ENCODE measurements around the gene BEND7. TPM values are rescaled to one million over a fixed set of nuclear protein-coding genes. Genes with fewer than 3 reads are reported as not detected.

Gene BEND7
- total RNA-seq, 2 experiments from 2014 or later, result not detected

GRCh38 chr10:13517675-13518074, 11.1 kb downstream of the BEND7 start:
- CTCF ChIA-PET, result no interaction called here
- Mint-ChIP-seq H3K27ac (no peak overlapping the region), H3K4me3 (no peak overlapping the region), H3K4me1 (ENCODE audit: low read depth) (no peaks in the 10 kb centered on the region), H3K36me3 (ENCODE audit: low read depth) (no peaks in the 10 kb centered on the region), H3K27me3 (ENCODE audit: low read depth) (peaks cover 14% of the 10 kb centered on the region), H3K9me3 (no peaks in the 10 kb centered on the region)
- intact Hi-C loops (cut with micrococcal nuclease), result no loop called here
- no peak for DNase-seq

DNA sequence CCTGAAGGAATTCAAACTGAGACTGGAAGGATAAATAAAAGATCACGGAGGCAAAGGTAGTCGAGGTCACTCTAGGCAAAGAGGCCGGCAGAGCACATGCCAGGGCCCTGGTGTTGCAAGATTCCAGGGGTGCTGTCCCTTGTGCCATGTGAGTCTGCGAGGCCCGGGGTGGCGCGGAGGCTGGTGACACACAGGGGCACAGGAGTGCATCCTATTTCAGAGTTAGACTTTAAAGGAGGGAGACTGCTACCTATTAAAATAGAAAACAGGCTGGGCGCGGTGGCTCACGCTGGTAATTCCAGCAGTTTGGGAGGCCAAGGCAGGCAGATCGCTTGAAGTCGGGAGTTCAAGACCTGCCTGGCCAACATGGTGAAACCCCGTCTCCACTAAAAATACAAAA, 12.6 kb downstream of the BEND7 start:
- DNase-seq, result no peak
- Mint-ChIP-seq H3K27ac (no peak overlapping the region), H3K27me3 (ENCODE audit: low read depth) (peaks cover 5% of the 10 kb centered on the region), H3K4me1 (ENCODE audit: low read depth) (no peaks in the 10 kb centered on the region), H3K4me3 (no peak overlapping the region), H3K36me3 (ENCODE audit: low read depth) (no peaks in the 10 kb centered on the region), H3K9me3 (no peaks in the 10 kb centered on the region)
- intact Hi-C loops (cut with micrococcal nuclease), result no loop called here
- CTCF ChIA-PET, result no interaction called here

DNA sequence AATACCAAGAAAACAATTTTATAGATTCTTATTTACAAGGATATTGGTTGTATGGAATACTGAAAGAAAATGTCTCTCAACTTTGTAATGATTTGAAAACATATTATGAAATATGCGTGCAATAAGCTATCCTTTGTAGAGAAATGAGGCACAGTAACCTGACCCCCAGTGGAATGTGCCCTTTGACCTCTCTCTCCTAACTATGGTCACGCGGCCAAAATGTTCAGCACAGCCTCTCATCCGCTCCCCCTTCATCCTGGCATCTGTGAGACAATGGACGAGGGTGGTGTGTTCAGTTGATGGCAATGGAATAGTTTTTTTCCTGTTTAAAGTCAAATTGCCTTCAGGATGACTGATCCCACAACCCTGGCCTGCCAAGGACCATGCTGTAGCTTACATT, 13.3 kb downstream of the BEND7 start:
- Mint-ChIP-seq H3K4me3 (no peak overlapping the region), H3K27me3 (ENCODE audit: low read depth) (peaks cover 5% of the 10 kb centered on the region), H3K9me3 (no peaks in the 10 kb centered on the region), H3K4me1 (ENCODE audit: low read depth) (no peaks in the 10 kb centered on the region), H3K27ac (no peak overlapping the region), H3K36me3 (ENCODE audit: low read depth) (no peaks in the 10 kb centered on the region)
- DNase-seq, result no peak
- intact Hi-C loops (cut with micrococcal nuclease), result no loop called here
- CTCF ChIA-PET, result no interaction called here

GRCh38 chr10:13514296-13514695, 14.5 kb downstream of the BEND7 start:
- Mint-ChIP-seq H3K4me3 (no peak overlapping the region), H3K4me1 (ENCODE audit: low read depth) (no peaks in the 10 kb centered on the region), H3K36me3 (ENCODE audit: low read depth) (no peaks in the 10 kb centered on the region), H3K27ac (no peak overlapping the region), H3K27me3 (ENCODE audit: low read depth) (peaks cover 5% of the 10 kb centered on the region), H3K9me3 (no peaks in the 10 kb centered on the region)
- CTCF ChIA-PET, result interaction anchor here (1.3 kb wide), 1 partner anchor 142 kb away, joined by 3 read pairs; no protein-coding TSS in a partner anchor
- intact Hi-C loops (cut with micrococcal nuclease), result no loop called here
- no peak for DNase-seq

GRCh38 chr10:13512564-13512963, 16.2 kb downstream of the BEND7 start:
- H3K4me1 Mint-ChIP-seq (ENCODE audit: low read depth), result no peaks in the 10 kb centered on the region
- H3K27ac Mint-ChIP-seq, result no peak overlapping the region
- peaks cover 2% of the 10 kb centered on the region for H3K27me3 Mint-ChIP-seq (ENCODE audit: low read depth)
- H3K4me3 Mint-ChIP-seq, result no peak overlapping the region
- DNase-seq, result no peak
- intact Hi-C loops (cut with micrococcal nuclease), result no loop called here
- no peaks in the 10 kb centered on the region for H3K9me3 Mint-ChIP-seq
- H3K36me3 Mint-ChIP-seq (ENCODE audit: low read depth), result no peaks in the 10 kb centered on the region
- CTCF ChIA-PET, result no interaction called here

- Mint-ChIP-seq H3K9me3 (no peaks in the 10 kb centered on the region), H3K27me3 (ENCODE audit: low read depth) (no peaks in the 10 kb centered on the region), H3K4me3 (no peak overlapping the region), H3K36me3 (ENCODE audit: low read depth) (no peaks in the 10 kb centered on the region), H3K4me1 (ENCODE audit: low read depth) (no peaks in the 10 kb centered on the region), H3K27ac (no peak overlapping the region)
- DNase-seq, result no peak
- intact Hi-C loops (cut with micrococcal nuclease), result no loop called here
- CTCF ChIA-PET, result no interaction called here
Measured at GRCh38 chr10:13511409-13511808, 17.4 kb downstream of the BEND7 start.

GRCh38 chr10:13505052-13505680, 23.6 kb downstream of the BEND7 start:
- CTCF ChIA-PET, result no interaction called here
- Mint-ChIP-seq H3K27ac (no peak overlapping the region), H3K36me3 (ENCODE audit: low read depth) (no peaks in the 10 kb centered on the region)

GRCh38 chr10:13503745-13504463, 24.9 kb downstream of the BEND7 start:
- CTCF ChIA-PET, result no interaction called here
- no peaks in the 10 kb centered on the region for H3K9me3 Mint-ChIP-seq
- no peak for DNase-seq
- H3K4me1 Mint-ChIP-seq (ENCODE audit: low read depth), result no peaks in the 10 kb centered on the region
- peaks cover 3% of the 10 kb centered on the region for H3K27me3 Mint-ChIP-seq (ENCODE audit: low read depth)
- H3K4me3 Mint-ChIP-seq, result no peak overlapping the region
- intact Hi-C loops (cut with micrococcal nuclease), result no loop called here
- H3K36me3 Mint-ChIP-seq (ENCODE audit: low read depth), result no peaks in the 10 kb centered on the region
- no peak overlapping the region for H3K27ac Mint-ChIP-seq

More at GRCh38 chr10:13505052-13505680, 23.6 kb downstream of the BEND7 start:
- peaks cover 3% of the 10 kb centered on the region for H3K27me3 Mint-ChIP-seq (ENCODE audit: low read depth)
- no peak for DNase-seq
- intact Hi-C loops (cut with micrococcal nuclease), result no loop called here
- no peak overlapping the region for H3K4me3 Mint-ChIP-seq
- no peaks in the 10 kb centered on the region for H3K9me3 Mint-ChIP-seq
- no peaks in the 10 kb centered on the region for H3K4me1 Mint-ChIP-seq (ENCODE audit: low read depth)

DNA sequence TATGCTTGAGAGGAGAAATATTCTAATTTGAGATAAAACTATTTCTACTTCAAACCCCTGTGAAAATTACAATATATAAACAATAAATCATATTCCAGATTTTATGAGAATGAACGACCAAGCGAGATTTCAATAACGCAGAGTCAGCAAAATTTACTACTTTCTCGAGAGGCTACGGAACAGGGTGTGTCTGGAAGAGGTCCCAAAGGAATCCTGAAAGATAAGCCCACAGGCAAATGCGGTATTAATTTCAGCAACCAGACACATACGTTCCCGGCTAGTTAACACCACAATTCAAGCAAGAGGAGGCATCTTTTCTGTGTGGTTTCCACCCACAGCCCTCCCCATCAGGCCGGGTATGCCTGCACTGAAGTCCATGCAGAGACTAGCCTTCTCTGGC, 26.4 kb downstream of the BEND7 start:
- H3K9me3 Mint-ChIP-seq, result no peaks in the 10 kb centered on the region
- no peak overlapping the region for H3K27ac Mint-ChIP-seq
- H3K36me3 Mint-ChIP-seq (ENCODE audit: low read depth), result no peaks in the 10 kb centered on the region
- no peak for DNase-seq
- CTCF ChIA-PET, result interaction anchor here (0.6 kb wide), 1 partner anchor 26 kb away, joined by 5 read pairs; no protein-coding TSS in a partner anchor
- no peak overlapping the region for H3K4me3 Mint-ChIP-seq
- H3K4me1 Mint-ChIP-seq (ENCODE audit: low read depth), result no peaks in the 10 kb centered on the region
- intact Hi-C loops (cut with micrococcal nuclease), result no loop called here
- peaks cover 3% of the 10 kb centered on the region for H3K27me3 Mint-ChIP-seq (ENCODE audit: low read depth)

- no peak for DNase-seq
- CTCF ChIA-PET, result no interaction called here
- Mint-ChIP-seq H3K36me3 (ENCODE audit: low read depth) (no peaks in the 10 kb centered on the region), H3K4me3 (no peak overlapping the region), H3K27me3 (ENCODE audit: low read depth) (peaks cover 3% of the 10 kb centered on the region), H3K9me3 (no peaks in the 10 kb centered on the region), H3K4me1 (ENCODE audit: low read depth) (no peaks in the 10 kb centered on the region), H3K27ac (no peak overlapping the region)
- intact Hi-C loops (cut with micrococcal nuclease), result no loop called here
Measured at GRCh38 chr10:13500201-13500600, 28.6 kb downstream of the BEND7 start.

DNA sequence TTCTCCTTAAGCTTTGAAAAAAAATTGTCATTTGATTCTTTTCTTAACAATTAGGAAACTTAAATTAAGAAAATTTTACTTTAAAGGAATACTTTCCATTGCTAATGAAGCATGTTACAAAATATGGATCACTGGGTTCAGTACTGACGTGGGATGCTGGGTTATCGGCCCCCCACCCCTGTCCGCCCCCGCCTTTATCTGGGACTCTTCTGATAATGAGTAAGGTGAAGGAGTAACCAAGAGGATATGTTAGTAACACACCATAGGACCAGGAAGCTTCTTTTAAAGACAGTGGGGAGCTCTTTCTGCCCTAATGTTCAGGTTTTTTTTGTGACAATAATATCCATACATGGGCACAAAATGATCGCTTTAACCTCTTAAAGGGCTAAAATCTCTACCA, 29.7 kb downstream of the BEND7 start:
- CTCF ChIA-PET, result no interaction called here
- Mint-ChIP-seq H3K4me1 (ENCODE audit: low read depth) (no peaks in the 10 kb centered on the region), H3K9me3 (no peaks in the 10 kb centered on the region), H3K27me3 (ENCODE audit: low read depth) (peaks cover 3% of the 10 kb centered on the region), H3K36me3 (ENCODE audit: low read depth) (no peaks in the 10 kb centered on the region), H3K4me3 (no peak overlapping the region), H3K27ac (no peak overlapping the region)
- no peak for DNase-seq
- intact Hi-C loops (cut with micrococcal nuclease), result no loop called here

DNA sequence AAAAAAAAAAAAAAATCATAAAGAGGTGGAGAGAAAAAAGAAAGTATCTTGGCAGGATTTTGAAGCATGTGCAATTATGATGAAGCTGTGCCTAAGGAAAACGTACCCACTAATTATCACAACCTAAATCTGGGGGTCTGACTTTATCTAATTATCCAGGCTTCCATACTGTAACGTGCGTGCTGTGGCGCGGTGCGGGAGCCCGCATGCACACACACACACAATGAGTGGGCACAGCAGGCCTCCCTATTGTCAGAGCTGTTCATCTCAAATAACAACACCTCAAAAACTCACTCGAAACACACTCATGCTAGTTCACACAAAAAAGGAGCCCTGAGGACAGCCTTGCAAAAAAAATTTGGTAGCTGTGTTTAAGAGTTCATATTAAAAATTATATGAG, 31.9 kb downstream of the BEND7 start:
- DNase-seq, result no peak
- Mint-ChIP-seq H3K36me3 (ENCODE audit: low read depth) (no peaks in the 10 kb centered on the region), H3K27ac (no peak overlapping the region), H3K9me3 (no peaks in the 10 kb centered on the region), H3K4me3 (no peak overlapping the region), H3K4me1 (ENCODE audit: low read depth) (no peaks in the 10 kb centered on the region), H3K27me3 (ENCODE audit: low read depth) (no peaks in the 10 kb centered on the region)
- intact Hi-C loops (cut with micrococcal nuclease), result no loop called here
- CTCF ChIA-PET, result no interaction called here

- H3K4me3 Mint-ChIP-seq, result no peak overlapping the region
- no peaks in the 10 kb centered on the region for H3K4me1 Mint-ChIP-seq (ENCODE audit: low read depth)
- H3K36me3 Mint-ChIP-seq (ENCODE audit: low read depth), result no peaks in the 10 kb centered on the region
- no peaks in the 10 kb centered on the region for H3K9me3 Mint-ChIP-seq
- DNase-seq, result no peak
- intact Hi-C loops (cut with micrococcal nuclease), result no loop called here
- CTCF ChIA-PET, result no interaction called here
- H3K27me3 Mint-ChIP-seq (ENCODE audit: low read depth), result no peaks in the 10 kb centered on the region
- no peak overlapping the region for H3K27ac Mint-ChIP-seq
Measured at GRCh38 chr10:13496164-13496563, 32.6 kb downstream of the BEND7 start.
